Left lung (tissue), 10 donors: Measurements from ENCODE around the gene NOX5. TPM values are rescaled to one million over a fixed set of nuclear protein-coding genes. Genes with fewer than 3 reads are reported as not detected.

ENCODE experiments used
- ATAC-seq: fragments of 200-7000 bp; cut with Tn5 transposase; one replicate; pipeline ENCODE4 v1.9.1; 2020; ENCODE audit warnings: moderate library complexity
- DNase-seq, 4 donors: peaks; one replicate each; pipeline ENCODE4 v3.0.0-alpha.2; 2013 to 2020
- H3K27ac ChIP-seq, 2 donors: fragments of 200-600 bp; sonication (generic) in 1 of 2; one replicate each; pipeline versions ENCODE4 v1.5.0 to v1.8.0; 2020 to 2021
- H3K27me3 ChIP-seq, 2 donors: fragments of 200-600 bp; sonication (generic) in 1 of 2; one replicate each; pipeline versions ENCODE4 v1.5.0 to v1.8.0; 2020 to 2021
- H3K36me3 ChIP-seq, 2 donors: fragments of 200-600 bp; sonication (generic) in 1 of 2; one replicate each; pipeline versions ENCODE4 v1.5.0 to v1.8.0; 2020 to 2021
- H3K4me1 ChIP-seq, 2 donors: fragments of 200-600 bp; one replicate each; pipeline ENCODE4 v1.8.0; 2021
- H3K4me3 ChIP-seq, 2 donors: fragments of 200-600 bp; sonication (generic) in 1 of 2; one replicate each; pipeline versions ENCODE4 v1.5.0 to v1.8.0; 2020 to 2021; ENCODE audit warnings: mild to moderate bottlenecking in 1 of 2
- H3K9me3 ChIP-seq, 2 donors: fragments of 200-600 bp; sonication (generic) in 1 of 2; one replicate each; pipeline versions ENCODE4 v1.5.0 to v1.8.0; 2020 to 2021
- CTCF ChIP-seq, 2 donors: fragments of 200-600 bp; sonication (generic) in 1 of 2; IDR thresholded peaks; one replicate each; pipeline versions ENCODE4 v1.5.0 to v1.8.0; 2021; ENCODE audit warnings: antibody characterized with exemption in 2 of 2
- intact Hi-C, 2 donors: fragments of 100-400 bp; cut with DNase I; formaldehyde crosslinking; loops; one replicate each; pipeline versions ENCODE4 v1.11.2 to v1.14.2; 2022
- polyA plus RNA-seq, 6 donors: library from polyadenylated mRNA; unstranded; fragments of 120-200 nt; gene quantifications; one replicate each; pipeline ENCODE4 v1.2.1, GENCODE V29; 2013; ENCODE audit not compliant: insufficient read length in 6 of 6
- total RNA-seq, 2 donors: library from RNA; stranded (reverse); fragmentation: NEBNext Ultra II Directional; extraction: Animal tissue kit (Norgen Biotek cat#: 25700); gene quantifications; one replicate each; pipeline ENCODE4 v1.2.1, GENCODE V29; 2021
- donor health status: DM: no; HTN: yes; CAD: no.
- donor health status: DM: no; HTN: no; CAD: no.

The NOX5 gene
- total and polyA plus RNA-seq, 8 donors = 0.16 to 0.83 (median 0.41) TPM

- Histone ChIP-seq H3K27me3 (peaks cover 0 to 3% of the 10 kb centered on the region in 2 donors), H3K9me3 (no peaks in the 10 kb centered on the region), H3K27ac (no peak overlapping the region), H3K36me3 (no peaks in the 10 kb centered on the region), H3K4me3 (no peak overlapping the region), H3K4me1 (peaks cover 3 to 21% of the 10 kb centered on the region in 2 donors)
- intact Hi-C loops = no loop called here
- ATAC-seq (no peak), DNase-seq (no peak)
- TF ChIP-seq CTCF (IDR thresholded peaks at IDR 0.05) = no peak
These were observed 71.0 kb downstream of the NOX5 start for GRCh38 chr15:69085325-69086081.

GRCh38 chr15:69086427-69087204, 72.1 kb downstream of the NOX5 start:
- Histone ChIP-seq H3K27me3 (peaks cover 0 to 3% of the 10 kb centered on the region in 2 donors), H3K4me3 (no peak overlapping the region), H3K4me1 (peaks cover under 1 to 11% of the 10 kb centered on the region in 2 donors), H3K36me3 (no peaks in the 10 kb centered on the region), H3K9me3 (no peaks in the 10 kb centered on the region), H3K27ac (no peak overlapping the region)
- ATAC-seq = no peak
- intact Hi-C loops = no loop called here
- no peak for TF ChIP-seq CTCF (IDR thresholded peaks at IDR 0.05)
- DNase-seq = no peak

GRCh38 chr15:69087366-69087976, 73.0 kb downstream of the NOX5 start:
- Histone ChIP-seq H3K4me1 (peaks cover 0 to 6% of the 10 kb centered on the region in 2 donors), H3K27me3 (peaks cover 0 to 3% of the 10 kb centered on the region in 2 donors), H3K4me3 (no peak overlapping the region), H3K36me3 (no peaks in the 10 kb centered on the region), H3K27ac (no peak overlapping the region), H3K9me3 (no peaks in the 10 kb centered on the region)
- no peak for TF ChIP-seq CTCF (IDR thresholded peaks at IDR 0.05)
- DNase-seq (no peak), ATAC-seq (no peak)
- intact Hi-C loops = no loop called here

- no peaks in the 10 kb centered on the region for H3K36me3 ChIP-seq
- DNase-seq = no peak
- TF ChIP-seq CTCF (IDR thresholded peaks at IDR 0.05) = no peak
- H3K27ac ChIP-seq = no peak overlapping the region
- no peaks in the 10 kb centered on the region for H3K9me3 ChIP-seq
- ATAC-seq = no peak
- H3K27me3 ChIP-seq = peaks cover 0 to 3% of the 10 kb centered on the region in 2 donors
- no peak overlapping the region for H3K4me3 ChIP-seq
- H3K4me1 ChIP-seq = no peaks in the 10 kb centered on the region
- intact Hi-C loops = no loop called here
These were observed 73.9 kb downstream of the NOX5 start for GRCh38 chr15:69088300-69088965.
